A549 (cell line): ENCODE measurements around the gene SND1. TPM values are rescaled to one million over a fixed set of nuclear protein-coding genes. Genes with fewer than 3 reads are reported as not detected.

Experiments used
- ATAC-seq, 2 experiments: fragments of 200-7000 bp in 1 of 2; fragments of >200 bp in 1 of 2; cut with Nextera tagmentation in 1 of 2; cut with Tn5 transposase in 1 of 2; 3 replicates each; pipeline versions ENCODE4 v1.8.0 to v1.9.1; 2018 to 2020; ENCODE audit warnings: mild to moderate bottlenecking in 1 of 2, moderate library complexity in 1 of 2
- CTCF ChIA-PET: fragments of 300-600 bp; sonication (Branson Sonifier 250); formaldehyde crosslinking; extraction: SDS; loops from one replicate; lab custom pipeline; 2021; ENCODE audit warnings: antibody characterized with exemption, inconsistent platforms; lab: Yijun Ruan, JAX
- POLR2A ChIA-PET: fragments of 350-600 bp; formaldehyde crosslinking; extraction: SDS; loops from one replicate; lab custom pipeline; 2021; ENCODE audit warnings: antibody characterized with exemption, inconsistent platforms; lab: Yijun Ruan, JAX
- DNase-seq, 2 experiments: peaks; one replicate each; pipeline versions ENCODE4 v3.0.0 to v3.0.0-alpha.2; 2011 to 2016; ENCODE audit warnings: low read depth in 1 of 2, low spot score in 1 of 2
- FAIRE-seq: peaks from 2 replicates; lab custom pipeline; 2011; peaks lifted over from hg19 to GRCh38; lab: Jason Lieb, UNC
- H3K27ac ChIP-seq, 2 experiments: fragments of >200 bp; sonication (Bioruptor Twin); formaldehyde crosslinking; 3 replicates each; pipeline ENCODE4 v1.5.1; 2016 to 2017
- H3K4me1 ChIP-seq: fragments of >200 bp; sonication (Bioruptor Twin); formaldehyde crosslinking; 3 replicates; pipeline ENCODE4 v1.6.1; 2016
- H3K4me2 ChIP-seq: fragments of >200 bp; sonication (Bioruptor Twin); formaldehyde crosslinking; 3 replicates; pipeline ENCODE4 v1.6.1; 2016
- H3K4me3 ChIP-seq: fragments of >200 bp; sonication (Bioruptor Twin); formaldehyde crosslinking; 3 replicates; pipeline ENCODE4 v1.5.1; 2016
- H3K9me3 ChIP-seq: fragments of >200 bp; sonication (Bioruptor Twin); formaldehyde crosslinking; 3 replicates; pipeline ENCODE4 v1.6.1; 2016
- CEBPB ChIP-seq, 2 experiments: fragments of >200 bp in 1 of 2; sonication (Bioruptor Twin) in 1 of 2; formaldehyde crosslinking in 1 of 2; IDR thresholded peaks; 2 replicates each; pipeline ENCODE4 v1.6.1; 2012 to 2016
- CHD2 ChIP-seq: fragments of 150-350 bp; IDR thresholded peaks from 2 replicates; pipeline ENCODE4 v1.6.1; 2014; ENCODE audit warnings: low read length; ENCODE audit not compliant: partially characterized antibody
- EHF ChIP-seq: fragments of 250-450 bp; sonication (Bioruptor Pico); IDR thresholded peaks from 2 replicates; pipeline ENCODE4 v1.5.0; 2020; ENCODE audit warnings: mild to moderate bottlenecking
- ESRRA ChIP-seq: fragments of 150-350 bp; IDR thresholded peaks from 2 replicates; pipeline ENCODE4 v1.6.1; 2014; ENCODE audit warnings: mild to moderate bottlenecking, low read length, borderline replicate concordance
- FOSB ChIP-seq: fragments of 250-450 bp; sonication (Bioruptor Pico); IDR thresholded peaks from 2 replicates; pipeline ENCODE4 v1.5.0; 2020; ENCODE audit warnings: mild to moderate bottlenecking, moderate library complexity
- HOXB13 ChIP-seq: fragments of 250-450 bp; sonication (Bioruptor Pico); IDR thresholded peaks from 2 replicates; pipeline ENCODE4 v1.5.0; 2020; ENCODE audit warnings: low read depth, mild to moderate bottlenecking, moderate library complexity
- HOXB5 ChIP-seq: fragments of 250-450 bp; sonication (Bioruptor Pico); IDR thresholded peaks from 2 replicates; pipeline ENCODE4 v1.5.0; 2020; ENCODE audit warnings: mild to moderate bottlenecking, moderate library complexity
- JUNB ChIP-seq: fragments of >200 bp; sonication (Bioruptor Twin); formaldehyde crosslinking; IDR thresholded peaks from 2 replicates; pipeline ENCODE4 v1.6.1; 2016
- KDM5A ChIP-seq: fragments of 200-600 bp; sonication (generic); IDR thresholded peaks from 2 replicates; pipeline ENCODE4 v1.6.1; 2016; ENCODE audit warnings: antibody characterized with exemption, mild to moderate bottlenecking
- MAZ ChIP-seq: fragments of 150-350 bp; IDR thresholded peaks from 2 replicates; pipeline ENCODE4 v1.6.1; 2014; ENCODE audit warnings: antibody characterized with exemption, low read depth, low read length, borderline replicate concordance
- NR3C1 ChIP-seq: fragments of >200 bp; sonication (Bioruptor Twin); formaldehyde crosslinking; IDR thresholded peaks from 3 replicates; pipeline ENCODE4 v1.6.1; 2017
- RCOR1 ChIP-seq: fragments of 150-350 bp; IDR thresholded peaks from 2 replicates; pipeline ENCODE4 v1.6.1; 2014; ENCODE audit warnings: antibody characterized with exemption, low read length, low read depth
- SMC3 ChIP-seq: fragments of >200 bp; sonication (Bioruptor Twin); formaldehyde crosslinking; IDR thresholded peaks from 3 replicates; pipeline ENCODE4 v1.6.1; 2018; ENCODE audit warnings: inconsistent platforms
- ZSCAN20 ChIP-seq: fragments of 250-450 bp; sonication (Bioruptor Pico); IDR thresholded peaks from 2 replicates; pipeline ENCODE4 v1.8.0; 2022; ENCODE audit warnings: mild to moderate bottlenecking, moderate library complexity
- WGBS: methylation state at CpG from one replicate; pipeline ENCODE4 v1.1.6; 2017; ENCODE audit errors: missing lambda C conversion rate; 5-methylcytosine and 5-hydroxymethylcytosine counted together
- polyA plus RNA-seq, 4 experiments: library from polyadenylated mRNA; depleted of rRNA in 3 of 4; stranded (reverse); fragments of >200 nt; fragmentation: RNase III in 1 of 4; extraction: RNeasy Plus Mini Kit Qiagen cat#74134 plus additional on column Dnase treatment in 1 of 4; gene quantifications; 2 replicates in 3 of 4; 3 replicates in 1 of 4; pipeline ENCODE4 v1.2.3, GENCODE V29; 2011 to 2017
- TF ChIP-seq, protein P1 (sequence below): fragments of >200 bp; sonication (Bioruptor Twin); formaldehyde crosslinking; IDR thresholded peaks from 3 replicates; pipeline ENCODE4 v1.5.1; 2016
- TF ChIP-seq, protein P2 (sequence below): fragments of 250-450 bp; sonication (Bioruptor Pico); IDR thresholded peaks from 2 replicates; pipeline ENCODE4 v1.5.0; 2021; ENCODE audit warnings: mild to moderate bottlenecking, moderate library complexity, borderline replicate concordance
- TF ChIP-seq, protein P3 (sequence below): fragments of 150-350 bp; IDR thresholded peaks from 2 replicates; pipeline ENCODE4 v1.6.1; 2014; ENCODE audit warnings: low read depth, mild to moderate bottlenecking, low read length
- TF ChIP-seq, protein P4 (sequence below): fragments of >200 bp; sonication (Bioruptor Twin); formaldehyde crosslinking; IDR thresholded peaks from 2 replicates; pipeline ENCODE4 v1.6.1; 2016
- TF ChIP-seq, protein P5 (sequence below): fragments of 450-650 bp; IDR thresholded peaks from 2 replicates; pipeline ENCODE4 v1.6.1; 2014; ENCODE audit warnings: antibody characterized with exemption

The SND1 gene
- polyA plus RNA-seq, 2 of the 4 experiments (the other 2 are of a cell fraction), result 102 to 138 TPM

DNA sequence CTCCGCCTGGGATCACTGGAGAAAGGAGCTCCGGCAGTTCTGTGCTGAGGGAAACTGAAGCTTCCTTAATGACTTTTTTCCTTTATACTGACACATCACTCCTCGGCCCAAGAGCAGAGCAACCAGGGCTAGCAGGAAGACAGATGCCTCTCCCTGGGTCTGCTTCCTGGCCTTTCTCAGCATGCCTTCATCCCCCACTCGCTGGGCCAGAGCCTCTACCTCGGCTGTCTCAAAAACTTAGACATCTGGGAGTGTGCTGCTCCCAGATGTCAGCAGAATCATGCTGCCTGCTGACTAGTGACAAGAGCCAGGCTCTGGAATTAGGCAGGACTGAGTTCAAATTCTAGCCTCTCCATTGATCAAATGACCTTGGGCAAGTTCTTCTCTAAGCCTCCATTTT is 403.6 kb downstream of the SND1 start:
- POLR2A ChIA-PET, result no interaction called here
- Histone ChIP-seq H3K4me2 (no peak overlapping the region), H3K9me3 (no peaks in the 10 kb centered on the region), H3K4me1 (no peaks in the 10 kb centered on the region), H3K4me3 (no peak overlapping the region), H3K27ac (no peak overlapping the region)
- TF ChIP-seq, protein P1, sequence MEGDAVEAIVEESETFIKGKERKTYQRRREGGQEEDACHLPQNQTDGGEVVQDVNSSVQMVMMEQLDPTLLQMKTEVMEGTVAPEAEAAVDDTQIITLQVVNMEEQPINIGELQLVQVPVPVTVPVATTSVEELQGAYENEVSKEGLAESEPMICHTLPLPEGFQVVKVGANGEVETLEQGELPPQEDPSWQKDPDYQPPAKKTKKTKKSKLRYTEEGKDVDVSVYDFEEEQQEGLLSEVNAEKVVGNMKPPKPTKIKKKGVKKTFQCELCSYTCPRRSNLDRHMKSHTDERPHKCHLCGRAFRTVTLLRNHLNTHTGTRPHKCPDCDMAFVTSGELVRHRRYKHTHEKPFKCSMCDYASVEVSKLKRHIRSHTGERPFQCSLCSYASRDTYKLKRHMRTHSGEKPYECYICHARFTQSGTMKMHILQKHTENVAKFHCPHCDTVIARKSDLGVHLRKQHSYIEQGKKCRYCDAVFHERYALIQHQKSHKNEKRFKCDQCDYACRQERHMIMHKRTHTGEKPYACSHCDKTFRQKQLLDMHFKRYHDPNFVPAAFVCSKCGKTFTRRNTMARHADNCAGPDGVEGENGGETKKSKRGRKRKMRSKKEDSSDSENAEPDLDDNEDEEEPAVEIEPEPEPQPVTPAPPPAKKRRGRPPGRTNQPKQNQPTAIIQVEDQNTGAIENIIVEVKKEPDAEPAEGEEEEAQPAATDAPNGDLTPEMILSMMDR, result no peak
- FAIRE-seq (no peak), ATAC-seq (no peak), DNase-seq (no peak)
- WGBS, result 93% methylated on average over 5 of the region's 5 CpGs
- CTCF ChIA-PET, result interaction anchor here (1.5 kb wide), 1 partner anchor 10 kb away, joined by 3 read pairs; no protein-coding TSS in a partner anchor

DNA sequence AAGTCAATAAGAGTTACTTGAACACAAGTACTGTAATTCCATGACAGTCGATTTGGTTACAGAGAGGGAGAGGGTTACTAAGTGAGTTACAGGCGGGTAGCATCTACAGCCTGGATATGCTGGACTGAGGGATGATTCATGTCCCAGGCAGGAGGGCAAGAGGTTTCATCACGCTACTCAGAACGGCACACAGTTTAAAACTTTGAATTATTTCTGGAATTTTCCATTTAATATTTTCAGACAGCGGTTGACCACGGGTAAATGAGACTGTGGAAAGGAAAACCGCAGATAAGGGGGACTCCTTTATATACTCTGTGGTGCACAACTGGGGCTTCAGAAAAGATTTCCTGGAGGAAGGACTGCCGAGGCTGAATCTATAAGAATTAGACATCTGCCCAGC is 404.9 kb downstream of the SND1 start:
- Histone ChIP-seq H3K9me3 (no peaks in the 10 kb centered on the region), H3K4me3 (no peak overlapping the region), H3K27ac (no peak overlapping the region), H3K4me2 (no peak overlapping the region), H3K4me1 (no peaks in the 10 kb centered on the region)
- WGBS, result 90% methylated on average over 8 of the region's 8 CpGs
- FAIRE-seq, result no peak
- ChIA-PET CTCF (no interaction called here), POLR2A (no interaction called here)
- ATAC-seq, result no peak
- no peak for DNase-seq
- TF ChIP-seq, protein P2, sequence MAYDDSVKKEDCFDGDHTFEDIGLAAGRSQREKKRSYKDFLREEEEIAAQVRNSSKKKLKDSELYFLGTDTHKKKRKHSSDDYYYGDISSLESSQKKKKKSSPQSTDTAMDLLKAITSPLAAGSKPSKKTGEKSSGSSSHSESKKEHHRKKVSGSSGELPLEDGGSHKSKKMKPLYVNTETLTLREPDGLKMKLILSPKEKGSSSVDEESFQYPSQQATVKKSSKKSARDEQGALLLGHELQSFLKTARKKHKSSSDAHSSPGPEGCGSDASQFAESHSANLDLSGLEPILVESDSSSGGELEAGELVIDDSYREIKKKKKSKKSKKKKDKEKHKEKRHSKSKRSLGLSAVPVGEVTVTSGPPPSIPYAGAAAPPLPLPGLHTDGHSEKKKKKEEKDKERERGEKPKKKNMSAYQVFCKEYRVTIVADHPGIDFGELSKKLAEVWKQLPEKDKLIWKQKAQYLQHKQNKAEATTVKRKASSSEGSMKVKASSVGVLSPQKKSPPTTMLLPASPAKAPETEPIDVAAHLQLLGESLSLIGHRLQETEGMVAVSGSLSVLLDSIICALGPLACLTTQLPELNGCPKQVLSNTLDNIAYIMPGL, result no peak
- TF ChIP-seq, protein P3, sequence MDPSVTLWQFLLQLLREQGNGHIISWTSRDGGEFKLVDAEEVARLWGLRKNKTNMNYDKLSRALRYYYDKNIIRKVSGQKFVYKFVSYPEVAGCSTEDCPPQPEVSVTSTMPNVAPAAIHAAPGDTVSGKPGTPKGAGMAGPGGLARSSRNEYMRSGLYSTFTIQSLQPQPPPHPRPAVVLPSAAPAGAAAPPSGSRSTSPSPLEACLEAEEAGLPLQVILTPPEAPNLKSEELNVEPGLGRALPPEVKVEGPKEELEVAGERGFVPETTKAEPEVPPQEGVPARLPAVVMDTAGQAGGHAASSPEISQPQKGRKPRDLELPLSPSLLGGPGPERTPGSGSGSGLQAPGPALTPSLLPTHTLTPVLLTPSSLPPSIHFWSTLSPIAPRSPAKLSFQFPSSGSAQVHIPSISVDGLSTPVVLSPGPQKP, result no peak
- TF ChIP-seq, protein P1, result no peak
- TF ChIP-seq FOSB (CRISPR knock-in tag) (no peak), ESRRA (no peak), CEBPB (IDR thresholded peaks at IDR 0.05) (no peak), MAZ (no peak), SMC3 (no peak), EHF (no peak), HOXB13 (CRISPR knock-in tag) (no peak), RCOR1 (no peak), KDM5A (no peak), CHD2 (no peak), NR3C1 (no peak), JUNB (no peak), ZSCAN20 (no peak), HOXB5 (CRISPR knock-in tag) (no peak)
- TF ChIP-seq, protein P4, sequence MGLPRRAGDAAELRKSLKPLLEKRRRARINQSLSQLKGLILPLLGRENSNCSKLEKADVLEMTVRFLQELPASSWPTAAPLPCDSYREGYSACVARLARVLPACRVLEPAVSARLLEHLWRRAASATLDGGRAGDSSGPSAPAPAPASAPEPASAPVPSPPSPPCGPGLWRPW, result no peak
- TF ChIP-seq, protein P5, sequence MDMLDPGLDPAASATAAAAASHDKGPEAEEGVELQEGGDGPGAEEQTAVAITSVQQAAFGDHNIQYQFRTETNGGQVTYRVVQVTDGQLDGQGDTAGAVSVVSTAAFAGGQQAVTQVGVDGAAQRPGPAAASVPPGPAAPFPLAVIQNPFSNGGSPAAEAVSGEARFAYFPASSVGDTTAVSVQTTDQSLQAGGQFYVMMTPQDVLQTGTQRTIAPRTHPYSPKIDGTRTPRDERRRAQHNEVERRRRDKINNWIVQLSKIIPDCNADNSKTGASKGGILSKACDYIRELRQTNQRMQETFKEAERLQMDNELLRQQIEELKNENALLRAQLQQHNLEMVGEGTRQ, result no peak
- TF ChIP-seq, all 56 proteins: peak for 0
